ENCODE measurements around the gene CAMTA1.

Gene CAMTA1

DNA sequence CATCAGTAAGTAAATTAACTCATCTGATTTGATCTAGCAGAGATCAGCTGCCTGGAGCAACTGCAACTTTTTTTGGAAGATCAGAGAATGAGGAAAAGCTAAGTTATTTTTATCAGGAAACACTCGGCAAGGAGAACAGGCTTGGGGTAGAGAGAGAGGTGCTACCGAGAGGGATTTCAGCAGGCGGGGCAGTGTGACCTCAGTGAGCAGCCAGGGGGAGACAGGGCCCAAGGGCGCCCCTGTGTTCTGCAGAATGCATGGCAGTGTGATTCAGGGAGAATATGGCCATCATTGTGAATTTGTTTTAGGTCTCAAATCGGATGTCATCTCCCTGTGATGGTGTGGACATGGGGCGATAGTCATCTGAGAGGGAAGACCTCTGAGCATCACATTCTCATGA lies 501.8 kb downstream of the CAMTA1 start:
- DNase-seq (ENCODE audit: low read depth) = no peak
- TF ChIP-seq, protein P1, sequence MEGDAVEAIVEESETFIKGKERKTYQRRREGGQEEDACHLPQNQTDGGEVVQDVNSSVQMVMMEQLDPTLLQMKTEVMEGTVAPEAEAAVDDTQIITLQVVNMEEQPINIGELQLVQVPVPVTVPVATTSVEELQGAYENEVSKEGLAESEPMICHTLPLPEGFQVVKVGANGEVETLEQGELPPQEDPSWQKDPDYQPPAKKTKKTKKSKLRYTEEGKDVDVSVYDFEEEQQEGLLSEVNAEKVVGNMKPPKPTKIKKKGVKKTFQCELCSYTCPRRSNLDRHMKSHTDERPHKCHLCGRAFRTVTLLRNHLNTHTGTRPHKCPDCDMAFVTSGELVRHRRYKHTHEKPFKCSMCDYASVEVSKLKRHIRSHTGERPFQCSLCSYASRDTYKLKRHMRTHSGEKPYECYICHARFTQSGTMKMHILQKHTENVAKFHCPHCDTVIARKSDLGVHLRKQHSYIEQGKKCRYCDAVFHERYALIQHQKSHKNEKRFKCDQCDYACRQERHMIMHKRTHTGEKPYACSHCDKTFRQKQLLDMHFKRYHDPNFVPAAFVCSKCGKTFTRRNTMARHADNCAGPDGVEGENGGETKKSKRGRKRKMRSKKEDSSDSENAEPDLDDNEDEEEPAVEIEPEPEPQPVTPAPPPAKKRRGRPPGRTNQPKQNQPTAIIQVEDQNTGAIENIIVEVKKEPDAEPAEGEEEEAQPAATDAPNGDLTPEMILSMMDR (IDR thresholded peaks at IDR 0.05; ENCODE audit: insufficient read depth, low read depth, low read length, missing control alignments) = no peak
- no peak overlapping the region for H3K4me3 ChIP-seq (ENCODE audit: low read length)

DNA sequence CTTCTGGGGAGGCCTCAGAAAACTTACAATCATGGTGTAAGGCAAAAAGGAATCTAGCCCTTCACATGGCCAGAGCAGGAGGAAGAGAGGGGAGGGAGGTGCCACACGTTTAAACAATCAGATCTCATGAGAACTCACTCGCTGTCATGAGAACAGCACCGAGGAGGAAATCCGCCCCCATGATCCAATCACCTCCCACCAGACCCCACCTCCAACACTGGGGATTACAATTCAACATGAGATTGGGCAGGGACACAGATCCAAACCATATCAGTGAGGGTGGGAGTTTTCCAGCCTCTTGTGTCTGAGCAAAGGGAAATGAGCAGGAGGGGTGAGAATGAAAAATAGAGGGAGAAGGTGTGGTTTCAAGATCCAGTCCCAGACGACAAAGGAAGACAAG lies 503.7 kb downstream of the CAMTA1 start:
- TF ChIP-seq, protein P1 (IDR thresholded peaks at IDR 0.05; ENCODE audit: insufficient read depth, low read depth, low read length, missing control alignments) = no peak
- no peak for DNase-seq (ENCODE audit: low read depth)
- no peak overlapping the region for H3K4me3 ChIP-seq (ENCODE audit: low read length)

DNA sequence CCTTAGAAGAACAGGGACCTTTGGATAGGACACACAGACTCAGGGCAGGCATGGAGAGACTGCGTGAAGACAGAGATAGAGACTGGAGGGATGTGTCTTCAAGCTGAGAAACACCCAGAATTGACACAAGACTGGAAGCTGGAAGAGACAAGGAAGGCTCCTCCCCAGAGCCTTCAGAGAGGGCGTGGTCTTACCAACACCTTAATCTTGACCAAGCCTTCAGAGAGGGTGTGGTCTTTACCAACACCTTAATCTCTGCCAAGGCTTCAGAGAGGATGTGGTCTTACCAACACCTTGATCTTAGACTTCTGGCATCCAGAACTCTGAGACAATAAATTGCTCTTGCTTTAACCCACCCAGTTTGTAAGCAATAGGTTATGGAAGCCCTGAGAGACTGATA lies 504.4 kb downstream of the CAMTA1 start:
- TF ChIP-seq, protein P1 (IDR thresholded peaks at IDR 0.05; ENCODE audit: insufficient read depth, low read depth, low read length, missing control alignments) = no peak
- no peak overlapping the region for H3K4me3 ChIP-seq (ENCODE audit: low read length)
- DNase-seq (ENCODE audit: low read depth) = no peak

DNA sequence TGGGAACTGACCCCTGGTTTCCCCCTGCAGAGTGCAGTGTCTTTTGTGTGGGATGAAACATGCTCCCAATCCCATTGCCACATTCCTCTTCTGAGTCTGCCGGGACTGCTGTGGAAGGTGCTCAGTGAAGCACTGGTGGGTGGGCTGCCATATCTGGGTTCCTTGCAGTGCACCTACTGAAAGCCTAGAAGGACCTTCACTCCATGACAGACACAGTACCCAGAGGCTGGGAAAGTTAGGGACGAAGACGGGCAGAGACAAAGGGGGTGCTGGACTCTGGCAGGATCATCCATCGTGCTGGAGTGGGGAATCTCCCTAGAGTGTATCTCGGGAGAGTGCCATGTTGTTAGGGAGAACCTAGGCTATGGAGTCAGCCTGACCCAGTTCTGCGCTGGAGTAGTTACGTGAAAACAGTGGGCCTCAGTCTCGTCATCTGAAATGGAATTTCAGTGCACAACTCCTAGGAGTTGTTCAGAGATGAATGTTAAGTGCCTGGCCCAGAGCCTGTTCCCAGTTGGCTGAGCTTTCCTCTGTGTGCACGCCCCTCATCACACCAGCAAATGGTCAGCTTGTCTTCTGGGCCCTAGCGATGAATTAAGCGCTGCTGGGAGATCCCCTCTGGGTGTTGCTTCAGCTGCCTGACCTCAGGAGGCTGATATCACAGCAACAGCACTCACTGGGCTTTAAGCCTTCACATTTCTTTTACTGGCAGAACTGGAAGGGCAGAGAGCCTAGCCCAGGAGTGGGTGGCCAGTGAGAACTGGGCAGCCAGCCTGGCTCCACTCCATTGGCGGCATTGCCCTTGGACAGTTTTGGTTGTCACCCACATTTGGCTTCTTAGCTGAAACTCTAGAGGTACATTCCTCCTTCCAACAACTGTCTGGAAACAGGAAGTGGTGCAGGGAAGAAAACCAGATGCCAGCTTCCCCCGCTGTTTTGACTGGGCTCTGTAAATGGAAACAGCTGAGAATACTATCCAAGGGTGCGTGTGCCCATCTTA lies 506.0 kb downstream of the CAMTA1 start:
- TF ChIP-seq, protein P1 (IDR thresholded peaks at IDR 0.05; ENCODE audit: insufficient read depth, low read depth, low read length, missing control alignments) = no peak
- DNase-seq (ENCODE audit: low read depth) = no peak

DNA sequence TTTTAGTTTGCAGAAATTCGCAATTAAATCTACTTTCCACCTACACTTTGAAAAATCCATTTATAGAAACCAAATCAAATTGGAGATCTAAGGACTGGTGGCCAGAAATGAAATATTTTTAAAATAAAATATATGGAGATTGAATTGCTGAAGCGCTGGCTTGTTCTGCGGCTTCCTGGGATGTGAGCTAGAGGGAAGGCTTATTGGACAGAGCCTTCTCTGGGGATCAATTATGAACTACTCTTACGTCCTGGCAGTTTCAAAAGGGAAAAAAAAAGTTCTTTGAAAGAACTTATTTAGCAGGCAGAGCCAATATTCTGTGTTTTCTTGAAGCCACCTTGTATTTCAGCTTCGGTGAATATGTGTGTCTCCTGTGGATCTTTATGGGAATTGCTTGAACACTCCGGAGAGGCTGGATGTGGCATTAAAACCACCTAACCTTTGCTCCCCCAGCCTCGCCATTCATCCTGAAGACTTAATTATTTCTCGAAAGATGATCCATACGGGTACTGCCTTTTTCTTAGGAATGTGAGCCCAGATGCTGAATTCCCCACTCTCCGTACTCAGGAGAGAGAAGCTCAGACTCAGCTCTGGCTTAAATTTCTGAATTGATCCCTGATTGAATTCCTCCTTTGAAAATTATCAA lies 506.9 kb downstream of the CAMTA1 start:
- DNase-seq (ENCODE audit: low read depth) = no peak

More for the DNA sequence above, 506.0 kb downstream of the CAMTA1 start:
- no peak overlapping the region for H3K4me3 ChIP-seq (ENCODE audit: low read length)

DNA sequence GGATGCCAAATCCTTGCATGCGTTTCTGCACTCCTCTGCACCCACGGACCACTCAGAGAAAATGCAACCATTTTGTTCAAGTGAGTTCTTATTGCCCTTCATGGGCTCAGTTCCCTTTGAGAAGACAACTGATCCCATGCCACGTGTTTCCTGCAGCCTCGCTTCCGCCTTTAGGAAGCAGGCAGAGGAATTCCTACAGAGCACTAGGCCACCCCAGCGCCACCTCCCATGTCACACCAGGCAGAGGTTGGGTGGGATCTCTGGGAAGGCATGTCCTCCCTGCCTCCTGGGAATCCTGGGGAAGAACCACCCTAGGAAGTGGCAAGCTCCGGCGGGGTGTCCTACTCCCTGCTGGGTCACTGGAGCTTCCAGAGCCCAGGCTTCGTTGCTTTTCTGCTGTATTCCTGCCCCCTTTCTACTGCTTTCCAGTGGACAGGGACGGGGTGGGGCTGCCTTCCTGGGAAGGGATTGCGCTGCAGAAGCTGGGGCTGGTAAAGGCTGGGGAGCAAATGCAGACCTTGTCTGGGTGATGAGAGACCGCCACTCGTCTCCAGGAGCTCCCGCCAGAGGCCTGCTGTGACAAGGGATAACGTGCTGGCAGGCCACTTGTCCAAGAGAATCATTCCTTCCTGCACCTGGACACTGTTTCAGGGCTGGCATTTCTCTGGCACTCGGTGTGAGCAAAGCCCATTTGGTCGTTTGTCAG lies 507.6 kb downstream of the CAMTA1 start:
- H3K4me3 ChIP-seq (ENCODE audit: low read length) = no peak overlapping the region
- DNase-seq (ENCODE audit: low read depth) = no peak
- TF ChIP-seq, protein P1 (IDR thresholded peaks at IDR 0.05; ENCODE audit: insufficient read depth, low read depth, low read length, missing control alignments) = no peak

More for the DNA sequence above, 506.9 kb downstream of the CAMTA1 start:
- no peak overlapping the region for H3K4me3 ChIP-seq (ENCODE audit: low read length)
- TF ChIP-seq, protein P1 (IDR thresholded peaks at IDR 0.05; ENCODE audit: insufficient read depth, low read depth, low read length, missing control alignments) = no peak

All from epithelial cell of esophagus (primary cell).